K562 (cell line): Measurements from ENCODE around the gene CHURC1. TPM values are rescaled to one million over a fixed set of nuclear protein-coding genes. Genes with fewer than 3 reads are reported as not detected.

ENCODE experiments used
- BRD4 ChIP-seq: fragments of 200-600 bp; sonication (generic); IDR thresholded peaks from 2 replicates; pipeline ENCODE4 v1.6.1; 2017; ENCODE audit warnings: inconsistent platforms
- ELF2 ChIP-seq: fragments of 250-450 bp; sonication (Bioruptor Pico); IDR thresholded peaks from 2 replicates; pipeline ENCODE4 v1.5.0; 2021; ENCODE audit warnings: mild to moderate bottlenecking
- ESRRA ChIP-seq: fragments of 450-650 bp; IDR thresholded peaks from 2 replicates; pipeline ENCODE4 v1.6.1; 2014; ENCODE audit warnings: low read depth, mild to moderate bottlenecking, moderate library complexity, borderline replicate concordance
- ETV1 ChIP-seq: fragments of 450-650 bp; conservative IDR thresholded peaks from 2 replicates; pipeline ENCODE4 v1.6.1; 2016; ENCODE audit warnings: missing genetic modification characterization, control low read depth, low read depth, missing compliant biosample characterization
- FOXK2 ChIP-seq, 2 experiments: fragments of 450-650 bp; IDR thresholded peaks in 1 of 2; conservative IDR thresholded peaks in 1 of 2; 2 replicates each; pipeline ENCODE4 v1.6.1; 2016; ENCODE audit warnings: low read depth in 2 of 2, mild to moderate bottlenecking in 1 of 2
- GABPA ChIP-seq: fragments of 200-800 bp; sonication (Bioruptor generic); conservative IDR thresholded peaks from 2 replicates; pipeline ENCODE4 v1.6.1; 2016; ENCODE audit warnings: low read depth, missing genetic modification characterization, missing compliant biosample characterization
- GABPB2 ChIP-seq: fragments of 250-450 bp; sonication (Bioruptor Pico); conservative IDR thresholded peaks from 2 replicates; pipeline ENCODE4 v1.5.1; 2021; ENCODE audit warnings: mild to moderate bottlenecking
- GTF2E2 ChIP-seq: fragments of 200-800 bp; sonication (Bioruptor generic); IDR thresholded peaks from 2 replicates; pipeline ENCODE4 v1.6.1; 2016; ENCODE audit warnings: missing genetic modification characterization, missing compliant biosample characterization
- KDM5B ChIP-seq: fragments of 200-600 bp; sonication (generic); IDR thresholded peaks from 2 replicates; pipeline ENCODE4 v1.6.1; 2012; ENCODE audit warnings: low read depth, mild to moderate bottlenecking, moderate library complexity, low read length, control low read depth, inconsistent platforms; ENCODE audit not compliant: insufficient replicate concordance
- MXI1 ChIP-seq: IDR thresholded peaks from 2 replicates; pipeline ENCODE4 v1.6.1; 2011; ENCODE audit warnings: low read depth, mild to moderate bottlenecking, improper control_type of control experiment, low read length
- NRF1 ChIP-seq, 2 experiments: fragments of 450-650 bp; IDR thresholded peaks in 1 of 2; conservative IDR thresholded peaks in 1 of 2; 2 replicates each; pipeline ENCODE4 v1.6.1; 2014; ENCODE audit warnings: mild to moderate bottlenecking in 2 of 2
- POU5F1 ChIP-seq: fragments of 150-350 bp; IDR thresholded peaks from 2 replicates; pipeline ENCODE4 v1.6.1; 2014; ENCODE audit warnings: borderline replicate concordance, low read length, low read depth, mild to moderate bottlenecking; ENCODE audit not compliant: partially characterized antibody
- ZBED1 ChIP-seq: IDR thresholded peaks from 2 replicates; pipeline ENCODE4 v1.6.1; 2014
- ZFX ChIP-seq: sonication (generic); formaldehyde crosslinking; IDR thresholded peaks from 2 replicates; pipeline ENCODE4 v1.8.0; 2022; ENCODE audit warnings: mild to moderate bottlenecking, missing genetic modification reagents, moderate library complexity
- ZNF239 ChIP-seq: fragments of 250-450 bp; sonication (Bioruptor Pico); IDR thresholded peaks from 2 replicates; pipeline ENCODE4 v1.4.0; 2020; ENCODE audit warnings: mild to moderate bottlenecking
- ZNF668 ChIP-seq: fragments of 250-450 bp; sonication (Bioruptor Pico); IDR thresholded peaks from 2 replicates; pipeline ENCODE4 v1.8.0; 2022; ENCODE audit warnings: mild to moderate bottlenecking, inconsistent platforms
- polyA plus RNA-seq, 8 experiments: library from polyadenylated mRNA; depleted of rRNA in 4 of 8; stranded (reverse) in 5 of 8; unstranded in 3 of 8; fragments of >200 nt; fragmentation: Nextera tagmentation in 2 of 8; fragmentation: Illumina TruSeq in 1 of 8; extraction: Ambion mirVana in 2 of 8; extraction: Trizol in 1 of 8; gene quantifications; 2 replicates each; pipeline versions ENCODE4 v1.2.1 to v1.2.3, GENCODE V29; 2011 to 2014; ENCODE audit warnings: inconsistent platforms in 1 of 8, missing spikeins in 1 of 8
- total RNA-seq, 7 experiments: library from RNA; depleted of rRNA in 6 of 7; stranded (reverse); fragments of >200 nt in 6 of 7; fragmentation: Illumina TruSeq in 2 of 7; extraction: Trizol in 2 of 7; gene quantifications; 2 replicates each; pipeline versions ENCODE4 v1.2.1 to v1.2.3, GENCODE V29; 2011 to 2021; ENCODE audit warnings: low replicate concordance in 1 of 7
- TF ChIP-seq, protein P1 (sequence below), 2 experiments: fragments of 450-650 bp; formaldehyde crosslinking in 1 of 2; IDR thresholded peaks; 2 replicates each; pipeline versions ENCODE4 v1.4.0 to v1.6.1; 2014 to 2020; ENCODE audit warnings: mild to moderate bottlenecking in 2 of 2, borderline replicate concordance in 1 of 2, low read depth in 1 of 2

Gene CHURC1
- total and polyA plus RNA-seq, 9 of the 15 experiments (the other 6 are each of a cell fraction or from before 2014, with no cell fraction given): 27.3 to 239 (median 45.6) TPM

DNA sequence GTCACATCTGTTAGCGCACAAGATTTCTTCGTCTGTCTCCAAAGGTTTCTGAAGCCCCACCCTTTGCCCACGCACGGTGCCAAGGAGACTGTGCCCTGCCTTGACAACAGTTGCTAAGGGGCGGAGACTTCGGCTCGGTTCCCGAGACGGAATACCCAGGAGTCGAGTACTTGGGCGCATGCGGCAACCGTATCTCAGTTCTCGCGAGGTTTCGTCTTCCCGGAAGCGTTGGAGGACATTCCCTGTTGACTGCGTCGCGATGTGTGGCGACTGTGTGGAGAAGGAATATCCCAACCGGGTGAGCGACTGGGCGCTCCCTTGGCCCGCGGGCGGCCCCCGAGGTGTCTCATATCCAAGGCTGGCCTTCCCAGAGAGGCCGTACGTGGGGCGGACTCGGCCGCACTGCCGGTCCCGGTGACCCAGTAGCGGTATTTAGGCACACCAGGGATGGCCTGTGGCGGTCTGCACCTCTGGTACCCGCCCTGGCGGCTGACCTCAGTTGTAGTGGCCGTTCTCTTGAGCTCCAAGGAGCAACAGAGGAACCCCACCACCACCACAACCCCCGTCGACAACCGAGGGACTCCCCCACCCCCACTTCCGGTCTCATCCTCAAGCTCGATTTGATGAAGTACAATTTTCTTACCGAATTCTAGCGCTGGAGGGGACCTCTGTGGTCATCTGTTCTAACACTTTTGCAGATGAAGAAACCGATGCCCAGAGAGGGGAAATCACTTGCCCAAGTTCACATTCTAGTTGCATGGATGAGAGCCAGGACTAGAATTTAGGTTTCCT lies at the start of gene CHURC1 (continued):
- TF ChIP-seq KDM5B (peak; percentile 71), ZBED1 (peak; percentile 52; the same call in 1 of the 2 replicates), GABPA (tag) (peak; percentile 72), FOXK2 (conservative IDR thresholded peaks at IDR 0.05 in 1 of 2, IDR thresholded peaks at IDR 0.05 in 1 of 2; ENCODE audit: low read depth in 2 of 2) (peak; percentile 74 to 77; a peak in 2 of 4 replicates), GTF2E2 (tag) (peak; percentile 78; the same call in 1 of the 2 replicates), ZNF668 (CRISPR knock-in tag) (no peak), ZNF239 (no peak), NRF1 (conservative IDR thresholded peaks at IDR 0.05 in 1 of 2, IDR thresholded peaks at IDR 0.05 in 1 of 2) (peak; percentile 59 to 76), MXI1 (peak; percentile 83), ELF2 (CRISPR knock-in tag) (peak; percentile 86), GABPB2 (CRISPR knock-in tag) (no peak), POU5F1 (no peak), ZFX (CRISPR knock-in tag) (peak; percentile 76), ESRRA (0 out of 2 replicates have a peak, but pooled peaks have one; percentile 44), ETV1 (tag) (peak; percentile 72), BRD4 (peak; percentile 81)
- TF ChIP-seq, protein P1, sequence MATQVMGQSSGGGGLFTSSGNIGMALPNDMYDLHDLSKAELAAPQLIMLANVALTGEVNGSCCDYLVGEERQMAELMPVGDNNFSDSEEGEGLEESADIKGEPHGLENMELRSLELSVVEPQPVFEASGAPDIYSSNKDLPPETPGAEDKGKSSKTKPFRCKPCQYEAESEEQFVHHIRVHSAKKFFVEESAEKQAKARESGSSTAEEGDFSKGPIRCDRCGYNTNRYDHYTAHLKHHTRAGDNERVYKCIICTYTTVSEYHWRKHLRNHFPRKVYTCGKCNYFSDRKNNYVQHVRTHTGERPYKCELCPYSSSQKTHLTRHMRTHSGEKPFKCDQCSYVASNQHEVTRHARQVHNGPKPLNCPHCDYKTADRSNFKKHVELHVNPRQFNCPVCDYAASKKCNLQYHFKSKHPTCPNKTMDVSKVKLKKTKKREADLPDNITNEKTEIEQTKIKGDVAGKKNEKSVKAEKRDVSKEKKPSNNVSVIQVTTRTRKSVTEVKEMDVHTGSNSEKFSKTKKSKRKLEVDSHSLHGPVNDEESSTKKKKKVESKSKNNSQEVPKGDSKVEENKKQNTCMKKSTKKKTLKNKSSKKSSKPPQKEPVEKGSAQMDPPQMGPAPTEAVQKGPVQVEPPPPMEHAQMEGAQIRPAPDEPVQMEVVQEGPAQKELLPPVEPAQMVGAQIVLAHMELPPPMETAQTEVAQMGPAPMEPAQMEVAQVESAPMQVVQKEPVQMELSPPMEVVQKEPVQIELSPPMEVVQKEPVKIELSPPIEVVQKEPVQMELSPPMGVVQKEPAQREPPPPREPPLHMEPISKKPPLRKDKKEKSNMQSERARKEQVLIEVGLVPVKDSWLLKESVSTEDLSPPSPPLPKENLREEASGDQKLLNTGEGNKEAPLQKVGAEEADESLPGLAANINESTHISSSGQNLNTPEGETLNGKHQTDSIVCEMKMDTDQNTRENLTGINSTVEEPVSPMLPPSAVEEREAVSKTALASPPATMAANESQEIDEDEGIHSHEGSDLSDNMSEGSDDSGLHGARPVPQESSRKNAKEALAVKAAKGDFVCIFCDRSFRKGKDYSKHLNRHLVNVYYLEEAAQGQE (IDR thresholded peaks at IDR 0.05; ENCODE audit: borderline replicate concordance): no peak
- TF ChIP-seq, protein P1 (CRISPR knock-in tag; IDR thresholded peaks at IDR 0.05; ENCODE audit: low read depth): 0 out of 2 replicates have a peak, but pooled peaks have one; percentile 64
